Measurements from ENCODE around the gene RLBP1. TPM values are rescaled to one million over a fixed set of nuclear protein-coding genes. Genes with fewer than 3 reads are reported as not detected.

Gene RLBP1
- total and polyA plus RNA-seq, 7 donors: 0.03 TPM; not detected in 6

- Histone ChIP-seq H3K36me3 (ENCODE audit: insufficient read depth in 1 of 2, low read depth in 1 of 2) (peaks cover 2 to 8% of the 10 kb centered on the region in 2 donors), H3K4me1 (peaks cover 65% of the 10 kb centered on the region), H3K27me3 (ENCODE audit: insufficient read depth in 3 of 3, low read length in 2 of 3) (no peaks in the 10 kb centered on the region), H3K4me3 (no peak overlapping the region), H3K27ac (peak overlapping the region; percentile 84), H3K9me3 (no peaks in the 10 kb centered on the region)
- 29 to 38% (median 34%) methylated on average over 7 of the region's 7 CpGs for WGBS, 3 donors
- no peak for TF ChIP-seq CTCF (IDR thresholded peaks at IDR 0.05)
- ATAC-seq (peak in 3 of 4 donors; percentile 38 to 50 (median 46)), DNase-seq (no peak)
- intact Hi-C loops (cut with DNase I): loop anchor here in 1 of 2 donors (5.0 kb wide), 1 partner anchor 77 kb away; the partner anchor contains the start of gene ABHD2
Measured at GRCh38 chr15:89164712-89165211, 56.6 kb downstream of the RLBP1 start.

DNA sequence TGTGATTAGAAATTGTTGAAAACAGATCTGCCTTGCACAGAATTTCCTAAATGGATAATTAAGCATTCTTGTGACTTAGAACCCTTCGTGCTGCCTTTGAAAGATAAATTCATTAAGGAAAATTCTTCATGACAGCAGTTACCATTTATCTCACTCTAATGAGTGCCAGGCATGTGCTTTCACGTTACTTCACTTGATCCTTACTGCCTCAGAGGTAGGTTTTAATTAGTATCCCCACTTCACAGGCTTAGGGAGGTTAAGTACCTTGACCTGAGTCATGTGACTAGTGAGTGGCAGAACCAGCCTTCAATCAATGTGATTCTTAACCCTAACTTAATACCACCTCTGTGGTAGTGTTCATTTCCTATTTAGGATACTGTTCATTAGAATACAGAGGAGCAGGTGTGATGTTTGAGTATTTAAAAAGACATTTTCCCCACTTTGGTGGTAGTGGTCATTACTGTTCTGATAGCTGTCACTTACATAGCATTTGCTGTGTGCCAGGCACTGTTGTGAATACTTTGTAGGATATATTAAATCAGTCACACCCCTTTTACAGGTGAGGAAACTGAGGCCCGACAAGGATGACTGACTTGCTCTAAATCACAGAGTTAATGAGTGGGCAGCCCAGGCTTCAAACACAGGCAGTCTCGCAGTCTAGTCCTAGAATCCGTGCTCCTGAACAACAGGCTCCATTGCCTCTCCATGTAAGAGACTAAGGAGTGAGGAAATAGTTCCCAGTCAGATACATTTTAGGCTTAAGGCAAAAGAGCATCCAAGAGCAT lies 57.9 kb downstream of the RLBP1 start:
- WGBS, 3 donors: 77 to 87% (median 79%) methylated on average over 5 of the region's 5 CpGs
- intact Hi-C loops (cut with DNase I): no loop called here
- ATAC-seq: no peak

DNA sequence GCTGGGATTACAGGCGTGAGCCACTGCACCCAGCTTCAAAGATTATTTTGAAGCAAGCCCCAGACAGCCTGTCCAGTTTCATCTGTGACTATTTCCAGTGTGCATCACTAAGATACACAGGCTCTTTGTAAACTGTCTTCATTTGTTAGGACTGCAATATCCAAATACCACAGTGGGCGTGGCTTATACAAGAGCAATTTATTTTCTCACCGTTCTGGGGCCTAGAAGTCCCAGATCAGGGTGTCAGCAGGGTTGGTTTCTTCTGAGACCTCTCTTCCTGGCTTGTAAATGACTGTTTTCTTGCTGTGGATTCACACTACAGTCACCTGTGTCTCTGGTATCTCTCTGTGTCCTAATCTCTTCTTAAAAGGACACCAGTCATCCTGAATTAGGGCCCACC lies 59.7 kb downstream of the RLBP1 start:
- H3K4me1 ChIP-seq: peaks cover 46% of the 10 kb centered on the region

More for the DNA sequence above, 57.9 kb downstream of the RLBP1 start:
- DNase-seq: no peak
- peaks cover 2 to 21% of the 10 kb centered on the region in 2 donors for H3K36me3 ChIP-seq (ENCODE audit: insufficient read depth in 1 of 2, low read depth in 1 of 2)
- no peaks in the 10 kb centered on the region for H3K27me3 ChIP-seq (ENCODE audit: insufficient read depth in 3 of 3, low read length in 2 of 3)
- no peak for TF ChIP-seq CTCF (IDR thresholded peaks at IDR 0.05)
- peaks cover 62% of the 10 kb centered on the region for H3K4me1 ChIP-seq
- no peaks in the 10 kb centered on the region for H3K9me3 ChIP-seq
- H3K4me3 ChIP-seq: no peak overlapping the region
- H3K27ac ChIP-seq: peak overlapping the region; percentile 84

More for the DNA sequence above, 59.7 kb downstream of the RLBP1 start:
- 74 to 83% (median 76%) methylated on average over 3 of the region's 3 CpGs for WGBS, 3 donors
- DNase-seq (no peak), ATAC-seq (no peak)
- H3K9me3 ChIP-seq: no peaks in the 10 kb centered on the region
- intact Hi-C loops (cut with DNase I): no loop called here
- no peak overlapping the region for H3K27ac ChIP-seq
- H3K27me3 ChIP-seq (ENCODE audit: insufficient read depth in 3 of 3, low read length in 2 of 3): no peaks in the 10 kb centered on the region
- peaks cover 2 to 37% of the 10 kb centered on the region in 2 donors for H3K36me3 ChIP-seq (ENCODE audit: insufficient read depth in 1 of 2, low read depth in 1 of 2)
- H3K4me3 ChIP-seq: no peak overlapping the region
- no peak for TF ChIP-seq CTCF (IDR thresholded peaks at IDR 0.05)

Other genes with a start within 250 kb of the RLBP1 start
- 100 to 1,000 TPM in 3 of 4 donors, 10 to 100 TPM in 1; 66.1 to 215 (median 157) TPM for gene ABHD2, start 133.1 kb downstream of the RLBP1 start, total RNA-seq
- 10 to 100 TPM; 10.8 to 30.9 (median 26.7) TPM for gene ABHD2, start 133.1 kb downstream of the RLBP1 start, polyA plus RNA-seq
- gene FANCI, start 22.4 kb upstream of the RLBP1 start, total RNA-seq: 1 to 10 TPM in 2 of 4 donors, under 1 TPM in 2; 0.69 to 2.3 (median 1.0) TPM
- 1 to 10 TPM in 1 of 3 donors, under 1 TPM in 2; 0.48 to 1.6 (median 0.72) TPM for gene FANCI, start 22.4 kb upstream of the RLBP1 start, polyA plus RNA-seq
- gene POLG, start 113.2 kb upstream of the RLBP1 start, total RNA-seq: 10 to 100 TPM; 47.7 to 56.0 (median 51.1) TPM
- gene POLG, start 113.2 kb upstream of the RLBP1 start, polyA plus RNA-seq: 10 to 100 TPM; 32.6 to 64.5 (median 58.4) TPM